Neural cell (in vitro differentiated cells): ENCODE measurements around the gene PPY. TPM values are rescaled to one million over a fixed set of nuclear protein-coding genes. Genes with fewer than 3 reads are reported as not detected.

Source experiments
- H2AFZ ChIP-seq: fragments of 200-600, 300-800 bp; sonication (generic), shearing (Covaris generic); 2 replicates; pipeline ENCODE4 v1.6.0; 2014; ENCODE audit warnings: low read depth, mild to moderate bottlenecking, antibody characterized with exemption, low read length, moderate library complexity
- H3F3A ChIP-seq: fragments of 200-600 bp; shearing (Covaris generic); 2 replicates; pipeline ENCODE4 v1.6.1; 2016; ENCODE audit warnings: mild to moderate bottlenecking, moderate library complexity, mixed read lengths, antibody characterized with exemption, low read length; ENCODE audit not compliant: insufficient read depth, poor library complexity, severe bottlenecking
- H3K27ac ChIP-seq: fragments of 200-600, 300-800 bp; sonication (generic), shearing (Covaris generic); 2 replicates; pipeline ENCODE4 v1.5.1; 2014; ENCODE audit warnings: mild to moderate bottlenecking, low read length, moderate library complexity
- H3K27me3 ChIP-seq: fragments of 300-800, 200-600 bp; sonication (generic), shearing (Covaris generic); 2 replicates; pipeline ENCODE4 v1.6.0; 2014; ENCODE audit warnings: mild to moderate bottlenecking, low read depth, low read length, moderate library complexity; ENCODE audit not compliant: insufficient read depth
- H3K36me3 ChIP-seq: fragments of 300-800, 200-600 bp; sonication (generic), shearing (Covaris generic); 2 replicates; pipeline ENCODE4 v1.5.1; 2014; ENCODE audit warnings: mild to moderate bottlenecking, antibody characterized with exemption, low read length, moderate library complexity; ENCODE audit not compliant: insufficient read depth
- H3K4me2 ChIP-seq: fragments of 300-800, 200-600 bp; sonication (generic), shearing (Covaris generic); 2 replicates; pipeline ENCODE4 v1.6.0; 2014; ENCODE audit warnings: mild to moderate bottlenecking, low read length
- H3K4me3 ChIP-seq: fragments of 300-800, 200-600 bp; sonication (generic), shearing (Covaris generic); 2 replicates; pipeline ENCODE4 v1.5.1; 2014; ENCODE audit warnings: mild to moderate bottlenecking, low read length, moderate library complexity
- H3K79me2 ChIP-seq: fragments of 200-600 bp; shearing (Covaris generic); replicated peaks from 2 replicates; pipeline ENCODE4 v1.6.0; 2014; ENCODE audit warnings: mild to moderate bottlenecking, low read length, moderate library complexity; ENCODE audit not compliant: insufficient read depth
- H3K9ac ChIP-seq: fragments of 300-800, 200-600 bp; sonication (generic), shearing (Covaris generic); 2 replicates; pipeline ENCODE4 v1.6.1; 2016; ENCODE audit warnings: mild to moderate bottlenecking, low read length, mixed read lengths
- H3K9me2 ChIP-seq: fragments of 200-600 bp; shearing (Covaris generic); 2 replicates; pipeline ENCODE4 v1.6.1; 2016; ENCODE audit warnings: mild to moderate bottlenecking, low read length, mixed read lengths; ENCODE audit not compliant: insufficient read depth
- H3K9me3 ChIP-seq: fragments of 200-600, 300-800 bp; sonication (generic), shearing (Covaris generic); 2 replicates; pipeline ENCODE4 v1.6.1; 2016; ENCODE audit warnings: mild to moderate bottlenecking, mixed run types, low read length, moderate library complexity, mixed read lengths
- H4K20me1 ChIP-seq: fragments of 200-600 bp; shearing (Covaris generic); 2 replicates; pipeline ENCODE4 v1.6.1; 2016; ENCODE audit warnings: mild to moderate bottlenecking, mixed run types; ENCODE audit not compliant: insufficient read depth
- CTCF ChIP-seq: fragments of 450-650 bp; IDR thresholded peaks from 2 replicates; pipeline ENCODE4 v1.5.1; 2014; ENCODE audit warnings: antibody characterized with exemption, mild to moderate bottlenecking, moderate library complexity; ENCODE audit not compliant: poor library complexity, severe bottlenecking
- EP300 ChIP-seq: fragments of 450-650 bp; conservative IDR thresholded peaks from 2 replicates; pipeline ENCODE4 v1.6.1; 2014; ENCODE audit warnings: antibody characterized with exemption, mild to moderate bottlenecking, moderate library complexity; ENCODE audit not compliant: poor library complexity, severe bottlenecking
- EZH2 ChIP-seq: fragments of 200-600, 300-800 bp; shearing (Covaris generic), sonication (generic); IDR thresholded peaks from 2 replicates; pipeline ENCODE4 v1.6.1; 2014; ENCODE audit warnings: antibody characterized with exemption, low read length, borderline replicate concordance, mild to moderate bottlenecking; ENCODE audit not compliant: insufficient read depth, poor library complexity, severe bottlenecking
- MXI1 ChIP-seq: fragments of 450-650 bp; conservative IDR thresholded peaks from 2 replicates; pipeline ENCODE4 v1.6.1; 2014; ENCODE audit warnings: antibody characterized with exemption, mild to moderate bottlenecking; ENCODE audit not compliant: poor library complexity, severe bottlenecking
- POLR2AphosphoS5 ChIP-seq: IDR thresholded peaks from 2 replicates; pipeline ENCODE4 v1.6.1; 2012
- RAD21 ChIP-seq: fragments of 450-650 bp; conservative IDR thresholded peaks from 2 replicates; pipeline ENCODE4 v1.6.1; 2014; ENCODE audit warnings: antibody characterized with exemption, mild to moderate bottlenecking, moderate library complexity
- REST ChIP-seq: IDR thresholded peaks from 2 replicates; pipeline ENCODE4 v1.6.1; 2012; ENCODE audit warnings: borderline replicate concordance
- SMC3 ChIP-seq: fragments of 450-650 bp; conservative IDR thresholded peaks from 2 replicates; pipeline ENCODE4 v1.6.1; 2014; ENCODE audit warnings: antibody characterized with exemption, mild to moderate bottlenecking, moderate library complexity; ENCODE audit not compliant: poor library complexity
- TAF1 ChIP-seq: IDR thresholded peaks from 2 replicates; pipeline ENCODE4 v1.6.1; 2012; ENCODE audit warnings: low read depth
- polyA plus RNA-seq: library from polyadenylated mRNA; depleted of rRNA; stranded (reverse); fragments of >200 nt; gene quantifications from 2 replicates; pipeline ENCODE4 v1.2.3, GENCODE V29; 2014

Gene PPY
- polyA plus RNA-seq, 1 donor from 2014 or later: not detected

GRCh38 chr17:43932357-43932756, 9.9 kb downstream of the PPY start:
- Histone ChIP-seq H3K27me3 (peaks cover 11% of the 10 kb centered on the region), H3K27ac (no peak overlapping the region), H3K9me2 (no peaks in the 10 kb centered on the region), H2AFZ (no peak overlapping the region), H3K4me3 (no peak overlapping the region), H3K36me3 (no peaks in the 10 kb centered on the region), H3K4me2 (no peak overlapping the region), H3K9me3 (no peaks in the 10 kb centered on the region), H3K9ac (no peak overlapping the region), H3F3A (no peaks in the 10 kb centered on the region), H4K20me1 (no peaks in the 10 kb centered on the region), H3K79me2 (no peaks in the 10 kb centered on the region)
- TF ChIP-seq POLR2AphosphoS5 (no peak), RAD21 (no peak), EZH2 (no peak), REST (no peak), TAF1 (no peak), EP300 (no peak), SMC3 (no peak), CTCF (no peak), MXI1 (no peak)

- H3K4me3 ChIP-seq: no peak overlapping the region
- no peak overlapping the region for H3K4me2 ChIP-seq
- no peaks in the 10 kb centered on the region for H3F3A ChIP-seq
- H4K20me1 ChIP-seq: no peaks in the 10 kb centered on the region
- H3K36me3 ChIP-seq: no peaks in the 10 kb centered on the region
- no peak overlapping the region for H3K9ac ChIP-seq
- no peaks in the 10 kb centered on the region for H3K79me2 ChIP-seq
- peaks cover 20% of the 10 kb centered on the region for H3K27me3 ChIP-seq
- H3K27ac ChIP-seq: no peak overlapping the region
- H3K9me3 ChIP-seq: no peaks in the 10 kb centered on the region
- no peak for TF ChIP-seq TAF1
- no peak for TF ChIP-seq POLR2AphosphoS5
- no peak for TF ChIP-seq EZH2
- TF ChIP-seq EP300: no peak
- TF ChIP-seq MXI1: no peak
- TF ChIP-seq CTCF: no peak
- no peak for TF ChIP-seq REST
- H3K9me2 ChIP-seq: no peaks in the 10 kb centered on the region
- no peak overlapping the region for H2AFZ ChIP-seq
Measured at GRCh38 chr17:43931062-43931571, 11.2 kb downstream of the PPY start.
